C4-2B (cell line): ENCODE data around the gene TSGA10.
"Not testable (repeated sequence)": the region's sequence is repeated elsewhere in the genome, so short reads cannot be mapped to it uniquely, and the experiment has no call there.

Experiments
- H3K27ac ChIP-seq: fragments of 450-650 bp; 2 replicates; pipeline ENCODE4 v1.5.1; 2017
- CTCF ChIP-seq: fragments of 450-650 bp; conservative IDR thresholded peaks from 2 replicates; pipeline ENCODE4 v1.5.1; 2017; ENCODE audit warnings: mild to moderate bottlenecking
- ZFX ChIP-seq: fragments of 450-650 bp; IDR thresholded peaks from 2 replicates; pipeline ENCODE4 v1.6.1; 2017

Gene TSGA10

DNA sequence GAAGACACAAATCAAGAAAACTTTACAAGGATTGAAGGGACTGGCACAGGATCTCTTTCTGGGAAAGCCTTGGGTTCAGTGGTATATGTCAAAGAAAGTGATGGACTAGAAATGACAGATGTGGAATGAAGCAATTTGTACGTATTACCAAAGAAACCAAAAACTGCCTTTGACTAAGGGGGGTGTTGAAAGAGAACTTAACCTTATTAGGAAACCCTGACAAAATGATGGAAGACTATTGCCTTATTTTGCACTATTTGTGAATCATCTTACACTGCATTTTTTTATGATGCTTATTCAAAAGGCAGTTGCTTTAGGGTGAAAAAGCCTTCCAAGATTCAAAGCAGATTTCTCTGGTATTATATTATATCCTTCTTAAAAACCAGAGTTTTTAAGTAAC, 4.0 kb downstream of the TSGA10 start:
- TF ChIP-seq CTCF (no peak), ZFX (no peak)

DNA sequence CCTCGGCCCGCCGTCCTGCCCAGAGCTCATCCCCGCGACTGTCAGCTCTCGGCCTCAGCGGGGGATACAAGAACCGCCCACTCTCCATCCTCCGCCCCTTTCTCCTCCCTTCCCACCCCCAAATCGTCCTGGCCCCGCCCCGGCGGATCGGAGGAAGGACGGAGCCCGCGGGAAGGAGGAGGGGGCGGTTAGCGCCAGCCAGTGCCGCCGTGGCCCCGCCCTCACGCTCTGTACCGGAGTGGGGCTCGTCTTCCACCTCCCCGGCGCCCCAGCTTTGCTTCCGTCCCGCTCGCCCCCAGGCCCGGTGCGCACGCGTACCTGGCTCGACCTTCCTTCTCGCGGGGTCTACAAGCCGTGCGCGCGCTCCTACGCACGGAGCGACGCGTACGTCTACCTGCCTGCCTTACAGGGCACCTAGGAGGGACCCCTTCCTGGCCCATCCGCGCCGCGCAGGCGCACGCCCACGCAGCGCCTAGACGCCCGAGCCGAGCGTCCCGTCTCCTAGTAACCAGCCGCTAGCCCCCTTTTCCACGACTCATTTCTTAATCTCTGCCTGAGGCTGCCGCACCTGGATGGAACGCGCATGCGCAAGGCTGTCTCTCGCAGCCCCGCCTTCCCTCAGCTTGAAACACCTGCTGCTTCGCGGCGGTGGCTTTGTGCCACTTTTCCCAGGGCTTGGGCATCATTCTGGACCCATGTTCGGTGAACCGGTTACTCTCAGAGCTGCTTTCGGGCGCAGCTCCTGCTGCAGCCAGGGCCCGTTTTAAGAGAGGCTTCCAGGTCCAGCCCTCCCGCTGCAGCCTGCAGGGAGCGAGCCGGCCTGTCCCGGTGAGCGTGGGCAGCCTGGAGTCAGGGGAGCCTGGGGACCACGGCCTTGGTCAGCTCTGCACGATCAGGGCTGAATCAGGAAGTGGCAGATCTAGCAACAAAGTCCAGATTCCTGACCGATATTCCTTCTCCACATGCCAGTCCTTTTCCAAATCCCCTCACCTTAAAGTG, 13.3 kb downstream of the TSGA10 start, which contains the start of gene C2orf15:
Gene C2orf15, plus strand, starts transcription at position 598 of the 999 bp plus-strand sequence. CDS start 8,852 bp downstream, outside the sequence.
- TF ChIP-seq ZFX (0 out of 2 replicates have a peak, but pooled peaks have one; percentile 20), CTCF (no peak)
- peak within 1 kb of the TSS; percentile 79 for H3K27ac ChIP-seq

More for the DNA sequence above, 4.0 kb downstream of the TSGA10 start:
- H3K27ac ChIP-seq: no peak overlapping the region

- no peak for TF ChIP-seq CTCF
- no peak for TF ChIP-seq ZFX
- H3K27ac ChIP-seq: peak overlapping the region; percentile 79
These were observed 14.0 kb downstream of the TSGA10 start for GRCh38 chr2:99140860-99141109.

DNA sequence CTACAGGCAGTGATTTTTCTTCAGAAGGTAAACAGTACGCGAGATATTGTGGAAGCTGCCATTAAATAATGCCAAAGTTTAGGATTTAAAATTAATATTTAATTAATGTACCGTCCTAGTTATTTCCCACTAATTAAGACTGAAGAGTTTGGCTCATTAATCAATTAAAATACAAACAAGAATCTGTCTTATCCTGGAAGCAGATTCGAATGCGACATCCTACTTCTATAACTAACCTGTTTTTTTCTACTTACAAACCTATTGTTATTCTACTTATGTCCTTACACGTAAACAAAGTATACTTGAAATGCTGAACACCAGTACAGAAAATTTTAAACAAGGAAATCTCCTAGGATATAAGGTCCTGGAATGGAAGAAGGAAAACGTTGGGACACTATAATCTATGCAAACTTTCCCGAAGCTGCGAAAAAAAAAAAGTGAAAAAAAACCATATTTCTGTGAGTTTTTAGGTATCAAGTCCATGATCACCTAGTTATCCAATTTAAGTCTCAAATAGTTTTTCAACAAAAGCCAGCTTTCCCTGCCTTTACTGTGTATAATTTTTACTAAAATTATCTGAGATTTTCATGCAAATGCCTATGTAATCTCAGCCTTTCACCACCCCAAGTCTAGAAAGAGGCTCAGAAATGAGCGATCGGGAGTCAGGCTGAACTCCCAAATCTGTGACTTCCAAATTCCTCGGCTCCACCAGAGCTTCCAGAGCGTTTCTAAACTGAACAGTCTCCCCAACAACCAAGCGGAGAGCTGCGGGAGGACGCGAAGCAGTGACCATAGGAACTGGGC, 14.5 kb downstream of the TSGA10 start:
- TF ChIP-seq CTCF (no peak), ZFX (no peak)
- H3K27ac ChIP-seq: peak overlapping the region; percentile 79

- H3K27ac ChIP-seq: no peak overlapping the region
- TF ChIP-seq ZFX (no peak), CTCF (no peak)
These were observed 15.7 kb downstream of the TSGA10 start for GRCh38 chr2:99139003-99139402.

- not testable (repeated sequence) for H3K27ac ChIP-seq
These were observed 19.6 kb downstream of the TSGA10 start for GRCh38 chr2:99135044-99135556.

GRCh38 chr2:99127981-99128380, 26.8 kb downstream of the TSGA10 start:
- H3K27ac ChIP-seq: no peak overlapping the region
- no peak for TF ChIP-seq ZFX
- TF ChIP-seq CTCF: no peak
